ENCODE results near the gene EAF2. TPM values are rescaled to one million over a fixed set of nuclear protein-coding genes. Genes with fewer than 3 reads are reported as not detected.

Gene EAF2
- total and polyA plus RNA-seq, 8 donors = 2.9 to 8.6 (median 4.0) TPM

DNA sequence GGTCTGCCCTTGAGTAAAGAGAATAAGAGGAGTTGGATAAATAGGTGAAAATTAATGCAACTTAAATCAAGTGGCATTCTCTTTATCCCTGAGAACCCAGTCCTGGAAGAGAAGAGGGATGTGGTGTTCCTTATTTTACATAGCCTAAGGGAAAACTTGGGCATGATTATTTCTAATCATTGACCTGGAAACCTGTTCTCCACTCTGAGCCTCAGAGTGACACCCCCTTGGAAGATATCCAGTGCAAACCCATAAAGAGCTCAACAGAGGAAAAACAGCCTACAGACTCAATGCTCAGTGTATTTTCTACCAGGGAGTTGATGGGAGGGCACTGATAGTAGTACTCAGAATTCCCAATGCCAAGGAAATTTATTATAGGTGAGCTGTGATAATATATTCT, 81.2 kb downstream of the EAF2 start:
- Histone ChIP-seq H3K27me3 (no peaks in the 10 kb centered on the region), H3K4me1 (peaks cover 0 to 7% (median 0%) of the 10 kb centered on the region in 3 donors), H3K27ac (no peak overlapping the region), H3K4me3 (no peak overlapping the region), H3K36me3 (peaks cover 0 to 4% (median 0%) of the 10 kb centered on the region in 3 donors), H3K9me3 (no peaks in the 10 kb centered on the region)
- intact Hi-C loops (cut with DNase I) = no loop called here
- peak in 2 of 4 donors; percentile 47 to 70 for ATAC-seq
- TF ChIP-seq, protein P1, sequence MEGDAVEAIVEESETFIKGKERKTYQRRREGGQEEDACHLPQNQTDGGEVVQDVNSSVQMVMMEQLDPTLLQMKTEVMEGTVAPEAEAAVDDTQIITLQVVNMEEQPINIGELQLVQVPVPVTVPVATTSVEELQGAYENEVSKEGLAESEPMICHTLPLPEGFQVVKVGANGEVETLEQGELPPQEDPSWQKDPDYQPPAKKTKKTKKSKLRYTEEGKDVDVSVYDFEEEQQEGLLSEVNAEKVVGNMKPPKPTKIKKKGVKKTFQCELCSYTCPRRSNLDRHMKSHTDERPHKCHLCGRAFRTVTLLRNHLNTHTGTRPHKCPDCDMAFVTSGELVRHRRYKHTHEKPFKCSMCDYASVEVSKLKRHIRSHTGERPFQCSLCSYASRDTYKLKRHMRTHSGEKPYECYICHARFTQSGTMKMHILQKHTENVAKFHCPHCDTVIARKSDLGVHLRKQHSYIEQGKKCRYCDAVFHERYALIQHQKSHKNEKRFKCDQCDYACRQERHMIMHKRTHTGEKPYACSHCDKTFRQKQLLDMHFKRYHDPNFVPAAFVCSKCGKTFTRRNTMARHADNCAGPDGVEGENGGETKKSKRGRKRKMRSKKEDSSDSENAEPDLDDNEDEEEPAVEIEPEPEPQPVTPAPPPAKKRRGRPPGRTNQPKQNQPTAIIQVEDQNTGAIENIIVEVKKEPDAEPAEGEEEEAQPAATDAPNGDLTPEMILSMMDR (IDR thresholded peaks at IDR 0.05) = no peak
- no peak for FAIRE-seq
- DNase-seq = no peak

DNA sequence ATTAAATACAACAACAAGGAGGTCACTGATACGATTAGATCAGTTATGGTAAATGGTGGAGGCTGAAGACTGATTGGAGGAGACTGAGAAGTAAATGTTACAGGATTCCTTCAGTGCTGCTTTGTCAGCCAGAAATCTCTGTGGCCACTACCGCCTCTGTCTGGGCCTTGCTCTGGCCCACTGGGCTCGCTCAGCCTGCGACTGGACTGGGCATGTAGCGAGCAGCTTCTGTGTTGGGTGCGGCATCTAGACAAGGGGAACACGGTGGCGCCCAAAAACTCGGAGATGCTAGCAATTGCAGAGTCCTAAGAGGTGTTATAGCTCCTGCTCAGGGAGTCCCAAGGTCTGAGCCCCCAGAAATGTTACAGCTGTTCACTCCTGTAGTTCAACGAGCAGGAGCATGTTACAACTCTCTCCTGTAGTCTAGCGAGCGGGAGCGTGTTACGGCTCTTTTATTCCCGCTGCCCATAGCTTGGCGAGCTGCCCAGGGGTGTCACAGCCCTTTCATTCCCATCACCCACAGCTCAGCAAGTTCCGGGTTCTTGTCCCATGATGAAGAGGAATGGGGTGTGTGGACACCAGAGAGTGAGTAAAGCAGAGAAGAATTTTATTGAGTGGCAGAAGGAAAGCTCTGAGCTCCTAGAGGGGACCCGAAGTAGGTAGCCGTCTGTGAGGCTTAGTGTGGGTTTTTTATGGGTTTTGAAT, 83.9 kb downstream of the EAF2 start:
- ATAC-seq (no peak), DNase-seq (no peak), FAIRE-seq (no peak)
- TF ChIP-seq, protein P1 (IDR thresholded peaks at IDR 0.05) = no peak
- Histone ChIP-seq H3K4me3 (no peak overlapping the region), H3K9me3 (no peaks in the 10 kb centered on the region), H3K27me3 (no peaks in the 10 kb centered on the region), H3K4me1 (peaks cover 0 to 7% (median 0%) of the 10 kb centered on the region in 3 donors), H3K27ac (no peak overlapping the region), H3K36me3 (peaks cover 0 to 4% (median 3%) of the 10 kb centered on the region in 3 donors)
- WGBS, 2 donors = 91 to 92% methylated on average over 19 of the region's 19 CpGs
- intact Hi-C loops (cut with DNase I) = no loop called here

DNA sequence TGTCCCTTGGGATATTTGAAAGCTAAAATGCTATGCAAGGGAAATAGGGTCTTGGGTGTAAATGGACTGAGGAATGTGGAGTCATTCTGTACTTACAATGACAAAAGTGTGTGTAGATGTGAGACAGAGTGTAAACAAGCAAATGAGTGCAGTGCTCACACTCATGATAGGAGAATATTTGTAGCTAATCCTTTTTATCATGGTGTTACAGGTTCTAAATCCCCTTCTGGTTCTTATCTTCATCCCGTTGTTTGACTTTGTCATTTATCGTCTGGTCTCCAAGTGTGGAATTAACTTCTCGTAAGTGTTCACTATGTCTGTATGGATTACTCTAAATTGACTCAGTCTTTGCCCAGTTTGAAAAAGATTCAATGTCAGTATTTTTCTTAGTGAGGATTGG, 89.7 kb downstream of the EAF2 start:
- H3K27me3 ChIP-seq = no peaks in the 10 kb centered on the region
- peaks cover 0 to 7% (median 4%) of the 10 kb centered on the region in 3 donors for H3K36me3 ChIP-seq
- no peaks in the 10 kb centered on the region for H3K9me3 ChIP-seq
- H3K27ac ChIP-seq = no peak overlapping the region
- H3K4me1 ChIP-seq = no peaks in the 10 kb centered on the region
- FAIRE-seq = no peak
- intact Hi-C loops (cut with DNase I) = no loop called here
- ATAC-seq = peak in 1 of 4 donors; percentile 38
- H3K4me3 ChIP-seq = no peak overlapping the region
- DNase-seq = no peak
- 59 to 62% methylated on average over 3 of the region's 3 CpGs for WGBS, 2 donors
- TF ChIP-seq, protein P1 (IDR thresholded peaks at IDR 0.05) = no peak

DNA sequence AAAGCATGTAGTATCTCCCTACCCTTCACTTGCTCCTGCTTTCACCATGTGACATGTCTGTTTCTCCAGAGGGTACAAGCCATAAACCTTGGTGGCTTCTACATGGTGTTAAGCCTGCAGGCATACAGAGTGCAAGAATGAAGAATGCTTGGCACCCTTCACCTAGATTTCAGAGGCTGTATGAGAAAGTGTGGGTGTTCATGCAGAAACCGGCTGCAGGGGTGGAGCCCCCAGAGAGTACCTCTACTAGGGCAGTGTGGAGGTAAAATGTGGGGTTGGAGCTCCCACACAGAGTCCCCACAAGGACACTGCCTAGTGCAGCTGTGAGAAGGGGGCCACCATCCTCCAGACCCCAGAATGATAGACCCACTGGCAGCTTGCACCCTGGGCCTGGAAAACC, 91.4 kb downstream of the EAF2 start:
- peak in 1 of 6 donors; percentile 18 for DNase-seq
- Histone ChIP-seq H3K4me1 (no peaks in the 10 kb centered on the region), H3K4me3 (no peak overlapping the region), H3K36me3 (peaks cover 0 to 7% (median 7%) of the 10 kb centered on the region in 3 donors), H3K27ac (no peak overlapping the region), H3K27me3 (no peaks in the 10 kb centered on the region), H3K9me3 (no peaks in the 10 kb centered on the region)
- ATAC-seq = no peak
- 96 to 100% methylated on average over 1 of the region's 1 CpG for whole genome bisulfite sequencing, 2 donors
- intact Hi-C loops (cut with DNase I) = no loop called here
- TF ChIP-seq, protein P1 (IDR thresholded peaks at IDR 0.05) = no peak
- no peak for FAIRE-seq

Other genes with a start within 250 kb of the EAF2 start
- under 1 TPM in 1 of 6 donors, not detected in 5; 0.12 TPM for gene FBXO40, start 241.8 kb upstream of the EAF2 start, total RNA-seq
- not detected for gene FBXO40, start 241.8 kb upstream of the EAF2 start, polyA plus RNA-seq
- 10 to 100 TPM in 3 of 6 donors, 1 to 10 TPM in 3; 1.3 to 28.3 (median 9.1) TPM for gene HCLS1, start 174.3 kb upstream of the EAF2 start, total RNA-seq
- gene HCLS1, start 174.3 kb upstream of the EAF2 start, polyA plus RNA-seq = 1 to 10 TPM; 8.1 to 8.7 TPM
- 10 to 100 TPM; 32.9 to 45.0 (median 37.5) TPM for gene GOLGB1, start 85.5 kb upstream of the EAF2 start, total RNA-seq
- 10 to 100 TPM; 18.9 to 28.9 TPM for gene GOLGB1, start 85.5 kb upstream of the EAF2 start, polyA plus RNA-seq
- 10 to 100 TPM in 4 of 6 donors, 1 to 10 TPM in 2; 9.0 to 12.2 (median 10.6) TPM for gene IQCB1, start 149 bp upstream of the EAF2 start, total RNA-seq
- gene IQCB1, start 149 bp upstream of the EAF2 start, polyA plus RNA-seq = 10 to 100 TPM; 12.5 to 18.3 TPM
- 10 to 100 TPM in 2 of 6 donors, 1 to 10 TPM in 4; 4.5 to 22.5 (median 6.9) TPM for gene SLC15A2, start 59.2 kb downstream of the EAF2 start, total RNA-seq
- 1 to 10 TPM; 1.9 to 2.8 TPM for gene SLC15A2, start 59.2 kb downstream of the EAF2 start, polyA plus RNA-seq
- 1 to 10 TPM; 4.1 to 8.2 (median 5.7) TPM for gene ILDR1, start 187.0 kb downstream of the EAF2 start, total RNA-seq
- gene ILDR1, start 187.0 kb downstream of the EAF2 start, polyA plus RNA-seq = 1 to 10 TPM; 2.2 to 3.0 TPM
- gene CD86, start 220.2 kb downstream of the EAF2 start, total RNA-seq = 1 to 10 TPM in 3 of 6 donors, under 1 TPM in 3; 0.31 to 9.0 (median 1.5) TPM
- gene CD86, start 220.2 kb downstream of the EAF2 start, polyA plus RNA-seq = under 1 TPM; 0.31 to 0.38 TPM

Data from pancreas (tissue), 10 donors.